OCI-LY1 (cell line): ENCODE measurements around the gene DLG5.

Experiments used
- H2AFZ ChIP-seq: fragments of 200-600 bp; sonication (generic), shearing (Covaris generic); 2 replicates; pipeline ENCODE4 v1.6.0; 2014; ENCODE audit warnings: antibody characterized with exemption, mild to moderate bottlenecking, low read length
- H3F3A ChIP-seq: fragments of 200-600 bp; sonication (generic), shearing (Covaris generic); 2 replicates; pipeline ENCODE4 v1.6.0; 2014; ENCODE audit warnings: mild to moderate bottlenecking, antibody characterized with exemption, low read length, moderate library complexity; ENCODE audit not compliant: insufficient read depth
- H3K27ac ChIP-seq: fragments of 200-600 bp; sonication (generic); 2 replicates; pipeline ENCODE4 v1.5.1; 2014; ENCODE audit warnings: low read length, mixed run types, mild to moderate bottlenecking, low read depth; ENCODE audit not compliant: poor library complexity, severe bottlenecking
- H3K27me3 ChIP-seq: fragments of 200-600 bp; sonication (generic); 2 replicates; pipeline ENCODE4 v1.6.0; 2014; ENCODE audit warnings: antibody characterized with exemption, mild to moderate bottlenecking, low read length, moderate library complexity; ENCODE audit not compliant: insufficient read depth
- H3K36me3 ChIP-seq: fragments of 200-600 bp; sonication (generic); 2 replicates; pipeline ENCODE4 v1.6.1; 2014; ENCODE audit warnings: mild to moderate bottlenecking, antibody characterized with exemption, low read length, moderate library complexity, mixed read lengths; ENCODE audit not compliant: insufficient read depth
- H3K4me1 ChIP-seq: fragments of 200-600 bp; sonication (generic); 2 replicates; pipeline ENCODE4 v1.5.1; 2014; ENCODE audit warnings: mild to moderate bottlenecking, low read length, moderate library complexity; ENCODE audit not compliant: insufficient read depth, severe bottlenecking
- H3K4me2 ChIP-seq: fragments of 200-600 bp; sonication (generic), shearing (Covaris generic); 2 replicates; pipeline ENCODE4 v1.6.1; 2014; ENCODE audit warnings: low read length
- H3K4me3 ChIP-seq: fragments of 200-600 bp; sonication (generic); 2 replicates; pipeline ENCODE4 v1.5.1; 2014; ENCODE audit warnings: low read length, low read depth, mild to moderate bottlenecking, mixed read lengths; ENCODE audit not compliant: poor library complexity, severe bottlenecking
- H3K79me2 ChIP-seq: fragments of 200-600 bp; shearing (Covaris generic); 2 replicates; pipeline ENCODE4 v1.6.1; 2016; ENCODE audit warnings: mixed run types, low read length, mixed read lengths; ENCODE audit not compliant: insufficient read depth
- H3K9ac ChIP-seq: fragments of 200-600 bp; sonication (generic), shearing (Covaris generic); 2 replicates; pipeline ENCODE4 v1.6.1; 2014; ENCODE audit warnings: mild to moderate bottlenecking, low read length, mixed read lengths
- H3K9me2 ChIP-seq: fragments of 200-600 bp; sonication (generic), shearing (Covaris generic); 2 replicates; pipeline ENCODE4 v1.6.1; 2014; ENCODE audit warnings: low read depth, mild to moderate bottlenecking, low read length, mixed read lengths
- H3K9me3 ChIP-seq: fragments of 200-600 bp; shearing (Covaris generic); 2 replicates; pipeline ENCODE4 v1.6.1; 2014; ENCODE audit warnings: low read length, mixed read lengths
- H4K20me1 ChIP-seq: fragments of 200-600 bp; sonication (generic), shearing (Covaris generic); 2 replicates; pipeline ENCODE4 v1.6.0; 2016; ENCODE audit warnings: mild to moderate bottlenecking, low read length; ENCODE audit not compliant: insufficient read depth
- CTCF ChIP-seq: fragments of 200-600 bp; sonication (generic), shearing (Covaris generic); IDR thresholded peaks from 2 replicates; pipeline ENCODE4 v1.5.1; 2017; ENCODE audit warnings: mild to moderate bottlenecking, antibody characterized with exemption, low read length, moderate library complexity, mixed read lengths
- EZH2 ChIP-seq: fragments of 200-600 bp; sonication (generic), shearing (Covaris generic); IDR thresholded peaks from 2 replicates; pipeline ENCODE4 v1.8.0; 2017; ENCODE audit warnings: borderline replicate concordance, mixed run types, mild to moderate bottlenecking, antibody characterized with exemption, low read length, moderate library complexity, mixed read lengths

DLG5 gene

DNA sequence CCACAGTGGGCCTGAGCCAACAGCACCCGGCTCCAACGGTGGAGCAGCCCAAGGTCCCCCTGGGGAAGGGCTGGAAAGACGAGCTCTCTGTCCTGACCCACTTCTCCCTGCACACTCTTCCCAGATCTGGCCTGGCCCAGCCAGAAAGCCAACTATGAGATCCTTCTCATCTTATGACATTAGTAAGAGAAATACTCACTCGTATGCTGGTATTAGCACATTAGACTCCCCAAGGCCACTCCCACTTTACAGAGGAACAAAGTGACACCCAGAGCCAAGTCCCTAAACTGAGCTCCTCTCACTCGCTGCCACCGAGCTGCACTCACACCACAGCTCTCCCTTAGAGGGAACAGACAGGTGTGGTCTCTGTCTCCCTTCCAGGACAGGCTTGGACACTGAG lies 24.8 kb downstream of the DLG5 start:
- Histone ChIP-seq H3K79me2 (no peaks in the 10 kb centered on the region), H3K9me3 (no peaks in the 10 kb centered on the region), H3K27ac (no peak overlapping the region), H3K27me3 (no peaks in the 10 kb centered on the region; the same call in 1 of the 2 replicates), H3F3A (no peaks in the 10 kb centered on the region), H4K20me1 (no peaks in the 10 kb centered on the region), H3K36me3 (no peaks in the 10 kb centered on the region), H3K4me1 (no peaks in the 10 kb centered on the region), H2AFZ (no peak overlapping the region), H3K9me2 (no peaks in the 10 kb centered on the region), H3K9ac (no peak overlapping the region), H3K4me2 (no peak overlapping the region), H3K4me3 (no peak overlapping the region)
- no peak for TF ChIP-seq EZH2
- TF ChIP-seq CTCF = no peak

- TF ChIP-seq CTCF (no peak), EZH2 (no peak)
- Histone ChIP-seq H4K20me1 (no peaks in the 10 kb centered on the region), H3K9me2 (no peaks in the 10 kb centered on the region), H3K79me2 (no peaks in the 10 kb centered on the region), H3K36me3 (no peaks in the 10 kb centered on the region), H3K27me3 (no peaks in the 10 kb centered on the region), H3K4me2 (no peak overlapping the region), H3K4me3 (no peak overlapping the region), H3K27ac (no peak overlapping the region), H2AFZ (no peak overlapping the region), H3K9ac (no peak overlapping the region), H3K9me3 (no peaks in the 10 kb centered on the region), H3K4me1 (no peaks in the 10 kb centered on the region), H3F3A (no peaks in the 10 kb centered on the region)
Measured at GRCh38 chr10:77899690-77900089, 26.9 kb downstream of the DLG5 start.

DNA sequence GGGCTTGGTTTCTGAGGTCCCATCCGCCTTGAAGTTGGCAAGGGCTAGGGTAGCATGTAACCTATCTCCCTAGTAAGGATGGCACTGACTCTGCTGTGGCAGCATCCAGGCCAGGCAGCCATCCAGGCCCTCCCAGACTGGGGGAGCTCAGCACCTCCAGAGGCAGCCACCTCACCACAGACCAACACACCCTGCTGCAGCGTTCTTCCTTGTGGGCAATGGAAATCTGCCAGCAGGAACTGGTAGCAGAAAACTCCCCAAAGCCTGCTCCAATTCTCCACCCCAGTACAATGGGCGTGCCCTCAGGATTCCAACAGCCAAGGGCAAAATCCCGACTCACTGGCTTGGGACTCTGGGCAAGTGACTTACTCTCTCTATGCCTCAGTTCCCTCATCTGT lies 27.5 kb downstream of the DLG5 start:
- Histone ChIP-seq H3K79me2 (no peaks in the 10 kb centered on the region), H3K4me2 (no peak overlapping the region), H3K4me1 (no peaks in the 10 kb centered on the region), H3K27me3 (no peaks in the 10 kb centered on the region), H3F3A (no peaks in the 10 kb centered on the region), H3K9ac (no peak overlapping the region), H3K9me3 (no peaks in the 10 kb centered on the region), H3K9me2 (no peaks in the 10 kb centered on the region), H3K4me3 (no peak overlapping the region), H2AFZ (no peak overlapping the region), H3K27ac (no peak overlapping the region), H4K20me1 (no peaks in the 10 kb centered on the region), H3K36me3 (no peaks in the 10 kb centered on the region)
- no peak for TF ChIP-seq EZH2
- TF ChIP-seq CTCF = no peak
